AG08395 (cell line): ENCODE results near the gene SEPTIN10.
A peak's percentile ranks its signal among the peaks of the same experiment; 100 is the strongest.

Experiments
- DNase-seq: peaks from one replicate; pipeline ENCODE4 v3.0.0; 2012; ENCODE audit warnings: mixed read lengths, low spot score

SEPTIN10 gene

GRCh38 chr2:109523121-109523520 is 90.6 kb downstream of the SEPTIN10 start:
- no peak for DNase-seq

DNA sequence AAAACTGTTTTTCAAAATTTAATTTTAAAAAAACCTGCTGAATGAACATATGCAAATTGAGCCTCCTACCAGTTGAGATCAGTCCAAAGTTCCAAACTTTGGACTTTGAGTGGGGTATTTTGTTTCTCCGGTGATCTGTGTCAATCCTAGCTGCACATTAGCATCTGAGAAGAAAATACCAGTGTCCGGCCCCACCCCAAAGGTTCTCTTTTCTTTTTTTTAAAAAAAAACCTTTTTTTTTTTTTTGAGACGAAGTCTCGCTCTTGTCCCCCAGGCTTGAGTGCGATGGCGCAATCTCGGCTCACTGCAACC is 91.7 kb downstream of the SEPTIN10 start:
- no peak for DNase-seq

DNA sequence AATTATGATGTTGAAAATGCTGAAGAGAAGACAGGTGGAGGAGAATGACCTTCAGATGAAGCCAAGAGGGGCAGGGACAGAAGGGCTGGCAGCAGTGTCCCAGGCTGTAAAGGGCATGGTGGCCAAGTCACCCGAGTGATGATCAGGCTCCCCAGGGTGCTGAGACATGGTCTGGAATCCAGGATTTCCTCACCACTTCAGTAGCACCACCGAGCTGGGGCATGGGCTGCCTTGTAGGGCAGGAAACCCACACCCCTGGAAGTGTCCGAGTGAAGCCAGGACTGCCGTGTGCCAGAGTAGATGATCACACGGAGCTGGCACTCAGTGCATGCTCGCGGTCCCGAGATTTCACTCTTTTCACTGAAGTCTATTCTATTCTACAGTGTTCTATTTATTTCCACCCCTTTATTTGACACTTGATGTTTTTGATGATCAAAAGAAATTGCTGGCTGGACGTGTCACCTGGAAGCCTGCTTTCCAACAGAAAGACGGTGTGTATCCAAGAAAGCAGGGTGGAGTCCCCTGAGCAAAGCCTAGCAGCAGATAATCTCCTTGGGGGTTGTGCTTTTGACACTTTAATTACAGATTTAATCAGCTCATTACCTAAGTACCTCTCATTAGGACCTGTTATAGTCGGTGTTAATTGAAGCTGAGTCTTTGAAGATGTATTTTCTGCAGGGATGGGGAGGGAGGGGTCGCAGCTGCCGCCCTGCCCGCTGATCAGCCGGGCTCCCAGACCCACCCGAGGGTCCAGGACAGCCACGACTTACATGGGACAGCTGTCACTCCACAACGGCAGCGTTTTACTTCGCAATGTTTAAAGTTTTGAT is 92.3 kb downstream of the SEPTIN10 start:
- no peak for DNase-seq

GRCh38 chr2:109519513-109519912 is 94.3 kb downstream of the SEPTIN10 start:
- no peak for DNase-seq

DNA sequence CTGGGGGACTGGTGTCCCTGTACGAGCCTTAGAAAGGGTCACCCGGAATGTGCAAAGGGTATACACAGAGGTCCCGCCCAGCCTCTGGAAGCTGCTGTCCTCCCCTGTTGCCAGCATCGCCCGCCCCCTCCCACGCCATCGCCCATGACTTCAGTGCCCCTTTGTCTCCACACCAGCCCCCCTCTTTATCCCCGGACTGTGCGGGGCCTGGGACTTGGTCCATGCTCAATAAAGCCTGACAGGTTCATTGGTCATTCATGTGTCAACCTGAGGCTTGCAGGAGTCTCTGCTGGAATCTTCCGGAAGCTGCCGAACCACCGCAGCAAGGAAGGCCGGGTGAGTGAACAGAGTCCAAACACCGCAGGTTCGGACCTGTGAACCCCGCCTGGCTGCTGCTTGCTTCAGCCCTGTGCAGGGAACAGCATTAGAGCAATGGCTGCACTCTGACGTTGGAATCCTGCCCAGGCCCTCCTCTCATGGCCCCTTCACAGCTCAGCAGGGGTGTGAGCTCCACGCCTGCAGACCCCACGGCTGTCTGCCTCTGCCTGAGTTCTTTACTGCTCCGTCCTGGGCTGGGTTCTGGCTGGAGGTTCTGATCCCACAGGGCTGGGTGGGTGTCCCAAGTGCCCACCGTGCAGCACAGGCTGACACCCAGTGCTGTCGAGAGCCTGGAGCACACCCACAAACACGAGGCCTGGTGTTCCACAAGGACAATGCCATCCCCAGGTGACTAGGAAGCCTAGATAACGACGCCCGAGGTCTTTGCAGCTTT is 96.5 kb downstream of the SEPTIN10 start:
- no peak for DNase-seq

DNA sequence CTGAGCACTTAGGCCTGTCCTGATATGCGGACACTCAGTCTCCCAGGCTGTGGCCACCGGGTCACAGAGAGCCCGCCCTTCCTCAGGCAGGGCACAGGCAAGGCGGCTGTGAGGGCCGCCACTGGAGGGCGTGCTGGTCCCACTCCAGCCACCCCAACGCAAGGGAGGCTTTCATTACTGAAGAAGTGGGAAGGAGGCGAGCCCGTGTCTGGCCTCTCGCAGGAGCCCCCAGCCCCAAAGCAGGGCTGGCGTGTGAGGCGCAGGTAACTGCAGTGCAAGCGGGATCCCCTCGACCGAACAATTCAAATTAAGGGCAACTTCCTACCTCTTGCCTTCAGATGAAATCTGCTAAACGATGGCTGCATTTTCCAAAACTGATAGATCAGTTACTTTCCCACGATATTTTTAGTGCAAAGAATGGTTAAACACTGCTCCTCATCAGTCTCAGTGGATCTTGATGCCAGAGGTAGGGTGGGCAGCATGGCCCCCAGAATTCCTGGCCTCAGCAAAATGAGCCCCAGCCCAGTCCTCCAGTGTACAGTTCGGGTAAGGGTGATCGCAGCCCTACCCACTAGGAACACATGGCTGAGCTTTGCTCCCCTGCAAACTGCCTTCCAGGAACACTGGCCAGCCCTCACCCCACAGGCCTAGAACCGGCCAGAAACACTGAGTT is 97.2 kb downstream of the SEPTIN10 start:
- DNase-seq, result no peak

DNA sequence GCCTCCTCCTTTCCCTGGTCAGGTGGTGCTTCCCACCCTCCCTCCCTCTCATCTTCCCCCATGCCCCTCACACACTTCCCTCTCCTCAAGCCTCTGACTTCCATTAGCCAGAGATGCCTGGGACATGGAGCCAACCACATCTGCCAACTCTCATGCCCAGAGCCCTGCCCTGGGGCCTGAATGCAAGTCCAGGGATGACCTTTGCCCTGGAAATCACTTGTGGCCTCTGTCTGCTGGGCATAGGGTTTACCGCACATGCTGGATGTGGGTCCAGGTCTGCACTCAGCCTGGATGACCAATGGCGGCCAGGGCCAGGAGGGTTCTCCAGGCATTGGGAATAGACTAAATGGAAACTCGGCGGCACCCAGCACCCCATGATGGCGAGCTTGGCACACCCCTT is 98.9 kb downstream of the SEPTIN10 start:
- no peak for DNase-seq

GRCh38 chr2:109513749-109514588 is 99.8 kb downstream of the SEPTIN10 start:
- peak; percentile 96 for DNase-seq

- DNase-seq, result no peak
Observed at GRCh38 chr2:109513230-109513629, 100.5 kb downstream of the SEPTIN10 start.

- no peak for DNase-seq
Observed at GRCh38 chr2:109512076-109512475, 101.7 kb downstream of the SEPTIN10 start.

DNA sequence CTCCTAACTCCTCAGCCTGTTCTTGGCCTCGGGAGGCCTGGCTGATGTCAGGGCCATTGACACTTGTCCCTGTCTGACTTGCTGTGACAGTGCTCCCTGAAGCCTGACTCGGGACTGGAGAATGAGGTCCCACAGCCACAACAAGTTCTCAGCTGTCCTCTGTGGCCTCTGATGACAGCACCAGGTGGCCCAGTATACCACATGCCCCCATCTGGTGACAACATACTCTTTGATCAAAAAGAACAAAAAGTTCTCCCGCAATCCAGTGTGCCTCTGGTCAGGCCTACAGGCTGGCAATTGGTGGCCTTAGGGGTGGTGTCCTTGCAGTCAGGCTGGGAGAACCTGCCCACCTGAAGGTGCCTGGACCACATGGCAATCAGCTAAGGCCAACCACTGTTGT is 102.6 kb downstream of the SEPTIN10 start:
- no peak for DNase-seq

GRCh38 chr2:109510136-109511028 is 103.4 kb downstream of the SEPTIN10 start:
- peak; percentile 87 for DNase-seq

GRCh38 chr2:109508556-109508955 is 105.2 kb downstream of the SEPTIN10 start:
- no peak for DNase-seq

GRCh38 chr2:109507828-109508227 is 105.9 kb downstream of the SEPTIN10 start:
- DNase-seq, result no peak

DNA sequence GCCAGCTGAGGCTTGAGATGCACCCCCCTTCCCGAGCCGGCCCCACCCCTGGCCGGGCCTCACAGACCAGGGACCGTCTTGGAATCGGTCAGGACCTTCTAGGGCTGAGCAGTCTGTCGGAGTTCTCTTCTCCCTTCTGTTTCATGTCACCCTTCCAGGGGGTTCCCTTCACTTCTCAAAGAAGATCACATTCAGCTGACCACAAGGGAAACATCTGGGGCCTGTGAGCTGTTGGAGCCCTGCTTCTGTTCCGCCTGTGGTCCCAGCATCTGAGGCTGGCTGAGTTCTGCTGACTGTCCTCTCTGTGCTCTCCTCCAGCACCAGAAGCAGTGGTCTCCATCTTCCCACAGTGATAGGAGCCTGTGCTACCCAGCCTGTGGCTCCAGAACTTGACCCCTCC is 106.5 kb downstream of the SEPTIN10 start:
- no peak for DNase-seq

DNA sequence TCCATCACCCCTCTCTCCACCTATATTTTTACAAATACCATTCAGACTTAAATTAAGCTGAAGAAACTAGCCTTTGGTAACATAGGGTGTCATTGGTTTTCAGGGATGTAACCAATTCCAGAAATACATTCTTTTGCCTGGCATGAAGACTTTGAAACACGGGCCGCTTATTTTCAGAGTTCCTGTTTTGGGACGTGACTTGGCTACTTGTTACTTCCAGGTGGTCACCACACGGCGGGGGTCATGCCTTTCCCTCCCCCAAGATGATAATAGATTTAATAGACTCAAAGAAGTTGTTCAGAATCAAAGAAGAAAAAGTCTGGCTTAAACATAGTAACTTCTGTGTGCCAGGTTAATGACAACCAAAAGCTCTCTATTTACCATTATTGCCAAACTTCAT is 110.6 kb downstream of the SEPTIN10 start:
- DNase-seq, result no peak

DNA sequence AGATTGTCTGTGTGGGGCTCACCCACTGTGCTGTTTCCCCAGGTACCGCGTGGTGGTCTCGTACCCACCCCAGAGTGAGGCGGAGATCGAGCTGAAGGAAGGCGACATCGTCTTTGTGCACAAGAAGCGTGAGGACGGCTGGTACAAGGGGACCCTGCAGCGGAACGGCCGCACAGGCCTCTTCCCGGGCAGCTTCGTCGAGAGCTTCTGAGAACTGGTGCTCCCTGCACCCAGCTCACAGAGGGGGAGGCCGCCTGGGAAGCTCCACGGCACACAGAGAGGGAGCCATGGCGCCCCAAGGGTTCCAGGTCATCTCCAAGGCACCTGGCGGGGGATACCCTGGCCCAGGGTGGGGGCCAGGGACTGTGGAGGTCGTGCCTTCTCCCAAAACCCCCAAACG is 112.3 kb downstream of the SEPTIN10 start:
- DNase-seq, result no peak

DNA sequence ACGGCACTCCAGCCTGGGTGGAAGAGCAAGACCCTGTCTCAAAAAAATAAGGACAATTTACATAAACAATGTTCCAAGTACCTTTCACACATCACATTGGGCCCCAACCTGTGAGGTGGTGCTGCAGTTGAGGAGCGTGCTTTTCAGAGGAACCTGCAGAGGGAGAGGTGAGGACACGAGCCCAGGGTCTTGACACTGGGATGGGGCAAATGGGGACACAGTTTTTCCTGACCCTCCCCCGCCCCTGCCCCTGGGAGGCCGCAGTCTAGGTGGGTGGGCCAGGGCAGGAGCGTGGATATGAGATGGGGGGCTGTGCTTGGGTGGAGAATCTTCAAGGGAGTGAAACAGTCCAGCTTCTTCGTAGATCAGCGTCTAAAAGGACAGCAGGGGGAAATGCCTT is 112.9 kb downstream of the SEPTIN10 start:
- no peak for DNase-seq

DNA sequence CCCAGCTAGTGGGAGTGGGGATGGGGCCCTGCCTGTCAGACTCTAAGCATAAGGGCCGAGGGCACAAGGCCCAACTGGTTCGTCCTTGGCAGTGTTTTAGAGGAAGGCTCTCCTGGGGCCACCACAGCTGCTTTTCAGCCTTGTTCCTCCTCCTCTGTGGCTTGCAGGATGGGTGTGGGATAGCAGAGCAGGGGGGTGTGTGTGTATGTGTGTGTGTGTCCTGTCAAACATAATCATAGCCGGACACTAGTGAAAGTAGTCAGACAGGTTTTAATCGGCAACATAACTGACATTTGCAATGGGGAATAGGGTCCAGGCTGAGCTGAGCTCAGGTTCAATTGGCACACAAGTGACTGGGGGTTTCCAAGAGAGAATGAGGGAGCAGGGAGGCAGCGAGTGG is 114.2 kb downstream of the SEPTIN10 start:
- no peak for DNase-seq

- no peak for DNase-seq
Observed at GRCh38 chr2:109498906-109499305, 114.9 kb downstream of the SEPTIN10 start.
